Upper lobe of left lung (tissue), 4 donors: Measurements from ENCODE around the gene PLXNA4.

Source experiments
- EP300 ChIP-seq, 4 donors: sonication (generic); formaldehyde crosslinking; IDR thresholded peaks; one replicate each; pipeline ENCODE4 v1.5.1; 2017; ENCODE audit warnings: antibody characterized with exemption in 4 of 4, control low read depth in 2 of 4
- TF ChIP-seq, protein P1 (sequence below), 6 experiments: fragments of 450-650 bp in 4 of 6; fragments of 200-600 bp in 2 of 6; sonication (generic) in 2 of 6; IDR thresholded peaks; one replicate each; pipeline ENCODE4 v1.5.1; 2016 to 2019; ENCODE audit warnings: antibody characterized with exemption in 6 of 6

DNA sequence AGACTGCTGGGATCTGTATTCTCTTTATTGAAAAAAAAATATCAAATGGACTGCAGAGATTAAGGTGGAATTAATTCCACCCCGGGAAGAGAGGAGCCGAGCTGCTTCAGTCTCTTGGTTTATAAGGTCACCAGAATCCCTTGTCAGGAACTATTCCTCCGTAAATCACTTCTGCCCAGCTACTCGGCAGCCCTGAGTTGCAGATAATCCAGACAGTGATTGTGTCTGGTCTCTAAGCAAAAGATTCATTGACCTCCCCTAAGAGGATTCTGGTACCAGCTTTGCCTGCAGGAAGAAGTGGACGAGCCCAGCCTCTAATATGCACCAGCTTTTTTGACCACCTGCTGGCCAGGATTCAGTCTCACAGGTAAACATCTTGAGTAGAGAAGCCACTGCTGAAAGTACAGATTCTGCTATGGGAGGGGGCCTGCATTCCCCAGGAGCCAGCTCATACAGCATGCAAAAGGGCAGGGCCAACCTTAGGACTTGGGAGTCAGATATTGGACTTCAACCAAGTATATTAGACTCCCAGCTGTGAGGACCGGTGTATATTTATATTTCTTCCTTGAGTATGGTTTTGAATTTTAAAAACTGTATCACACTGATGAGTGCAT, 27.1 kb upstream of the PLXNA4 start:
- TF ChIP-seq, protein P1, sequence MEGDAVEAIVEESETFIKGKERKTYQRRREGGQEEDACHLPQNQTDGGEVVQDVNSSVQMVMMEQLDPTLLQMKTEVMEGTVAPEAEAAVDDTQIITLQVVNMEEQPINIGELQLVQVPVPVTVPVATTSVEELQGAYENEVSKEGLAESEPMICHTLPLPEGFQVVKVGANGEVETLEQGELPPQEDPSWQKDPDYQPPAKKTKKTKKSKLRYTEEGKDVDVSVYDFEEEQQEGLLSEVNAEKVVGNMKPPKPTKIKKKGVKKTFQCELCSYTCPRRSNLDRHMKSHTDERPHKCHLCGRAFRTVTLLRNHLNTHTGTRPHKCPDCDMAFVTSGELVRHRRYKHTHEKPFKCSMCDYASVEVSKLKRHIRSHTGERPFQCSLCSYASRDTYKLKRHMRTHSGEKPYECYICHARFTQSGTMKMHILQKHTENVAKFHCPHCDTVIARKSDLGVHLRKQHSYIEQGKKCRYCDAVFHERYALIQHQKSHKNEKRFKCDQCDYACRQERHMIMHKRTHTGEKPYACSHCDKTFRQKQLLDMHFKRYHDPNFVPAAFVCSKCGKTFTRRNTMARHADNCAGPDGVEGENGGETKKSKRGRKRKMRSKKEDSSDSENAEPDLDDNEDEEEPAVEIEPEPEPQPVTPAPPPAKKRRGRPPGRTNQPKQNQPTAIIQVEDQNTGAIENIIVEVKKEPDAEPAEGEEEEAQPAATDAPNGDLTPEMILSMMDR (IDR thresholded peaks at IDR 0.05), result no peak
- TF ChIP-seq EP300 (IDR thresholded peaks at IDR 0.05), result no peak
